ENCODE data around the gene CD164.

The CD164 gene

GRCh38 chr6:109363753-109364152 is 18.5 kb downstream of the CD164 start:
- TF ChIP-seq, protein P1, sequence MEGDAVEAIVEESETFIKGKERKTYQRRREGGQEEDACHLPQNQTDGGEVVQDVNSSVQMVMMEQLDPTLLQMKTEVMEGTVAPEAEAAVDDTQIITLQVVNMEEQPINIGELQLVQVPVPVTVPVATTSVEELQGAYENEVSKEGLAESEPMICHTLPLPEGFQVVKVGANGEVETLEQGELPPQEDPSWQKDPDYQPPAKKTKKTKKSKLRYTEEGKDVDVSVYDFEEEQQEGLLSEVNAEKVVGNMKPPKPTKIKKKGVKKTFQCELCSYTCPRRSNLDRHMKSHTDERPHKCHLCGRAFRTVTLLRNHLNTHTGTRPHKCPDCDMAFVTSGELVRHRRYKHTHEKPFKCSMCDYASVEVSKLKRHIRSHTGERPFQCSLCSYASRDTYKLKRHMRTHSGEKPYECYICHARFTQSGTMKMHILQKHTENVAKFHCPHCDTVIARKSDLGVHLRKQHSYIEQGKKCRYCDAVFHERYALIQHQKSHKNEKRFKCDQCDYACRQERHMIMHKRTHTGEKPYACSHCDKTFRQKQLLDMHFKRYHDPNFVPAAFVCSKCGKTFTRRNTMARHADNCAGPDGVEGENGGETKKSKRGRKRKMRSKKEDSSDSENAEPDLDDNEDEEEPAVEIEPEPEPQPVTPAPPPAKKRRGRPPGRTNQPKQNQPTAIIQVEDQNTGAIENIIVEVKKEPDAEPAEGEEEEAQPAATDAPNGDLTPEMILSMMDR (IDR thresholded peaks at IDR 0.05) = no peak
- no peaks in the 10 kb centered on the region for H3K9me3 ChIP-seq (ENCODE audit: control insufficient read depth, low read length)
- no peak overlapping the region for H2AFZ ChIP-seq
- no peak overlapping the region for H3K9ac ChIP-seq
- H3K4me1 ChIP-seq = peaks cover 6% of the 10 kb centered on the region
- no peak overlapping the region for H3K4me3 ChIP-seq (ENCODE audit: low read depth, low read length)
- H3K4me2 ChIP-seq (ENCODE audit: low read length) = no peak overlapping the region
- H3K27ac ChIP-seq = no peak overlapping the region
- H3K36me3 ChIP-seq (ENCODE audit: control insufficient read depth, insufficient read depth, low read length) = no peaks in the 10 kb centered on the region
- peaks cover 11% of the 10 kb centered on the region for H3K79me2 ChIP-seq
- no peaks in the 10 kb centered on the region for H3K27me3 ChIP-seq (ENCODE audit: control insufficient read depth, insufficient read depth, low read length)

GRCh38 chr6:109362102-109362884 is 20.0 kb downstream of the CD164 start:
- Histone ChIP-seq H3K9me3 (ENCODE audit: control insufficient read depth, low read length) (no peaks in the 10 kb centered on the region), H3K27ac (no peak overlapping the region), H3K79me2 (peaks cover 11% of the 10 kb centered on the region), H3K4me1 (peaks cover 6% of the 10 kb centered on the region), H3K4me2 (ENCODE audit: low read length) (no peak overlapping the region), H3K4me3 (ENCODE audit: low read depth, low read length) (no peak overlapping the region), H3K27me3 (ENCODE audit: control insufficient read depth, insufficient read depth, low read length) (no peaks in the 10 kb centered on the region), H3K9ac (no peak overlapping the region), H2AFZ (no peak overlapping the region), H3K36me3 (ENCODE audit: control insufficient read depth, insufficient read depth, low read length) (no peaks in the 10 kb centered on the region)
- TF ChIP-seq, protein P1 (IDR thresholded peaks at IDR 0.05) = no peak

DNA sequence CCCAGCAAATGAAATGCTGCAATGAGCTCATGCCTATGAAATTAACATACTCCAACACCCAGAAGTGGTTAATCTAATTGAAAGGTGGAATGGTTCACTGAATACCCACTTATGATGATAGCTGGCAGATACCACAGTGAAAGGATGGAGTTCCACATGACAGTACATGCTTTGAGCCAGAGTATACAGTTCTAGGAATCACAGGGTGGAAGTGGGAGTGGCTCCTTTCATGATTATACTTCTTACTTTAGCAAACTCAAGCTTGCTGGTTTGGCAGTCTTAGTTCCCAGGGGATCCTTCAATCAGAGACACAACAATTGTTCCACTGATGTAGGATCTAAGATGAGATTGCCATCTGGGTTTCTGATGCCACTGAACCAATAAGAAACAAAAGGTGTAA is 21.5 kb downstream of the CD164 start:
- no peaks in the 10 kb centered on the region for H3K36me3 ChIP-seq (ENCODE audit: control insufficient read depth, insufficient read depth, low read length)
- H3K9ac ChIP-seq = no peak overlapping the region

GRCh38 chr6:109360281-109360680 is 22.0 kb downstream of the CD164 start:
- Histone ChIP-seq H3K4me3 (ENCODE audit: low read depth, low read length) (no peak overlapping the region), H3K4me1 (peaks cover 6% of the 10 kb centered on the region), H3K36me3 (ENCODE audit: control insufficient read depth, insufficient read depth, low read length) (no peaks in the 10 kb centered on the region), H2AFZ (no peak overlapping the region), H3K79me2 (peaks cover 9% of the 10 kb centered on the region), H3K27me3 (ENCODE audit: control insufficient read depth, insufficient read depth, low read length) (no peaks in the 10 kb centered on the region), H3K9me3 (ENCODE audit: control insufficient read depth, low read length) (no peaks in the 10 kb centered on the region), H3K27ac (no peak overlapping the region), H3K9ac (no peak overlapping the region), H3K4me2 (ENCODE audit: low read length) (no peak overlapping the region)
- TF ChIP-seq, protein P1 (IDR thresholded peaks at IDR 0.05) = no peak

More for the DNA sequence above, 21.5 kb downstream of the CD164 start:
- peak overlapping the region; percentile 20 for H3K4me2 ChIP-seq (ENCODE audit: low read length)
- H2AFZ ChIP-seq = no peak overlapping the region
- peaks cover 11% of the 10 kb centered on the region for H3K79me2 ChIP-seq
- no peaks in the 10 kb centered on the region for H3K9me3 ChIP-seq (ENCODE audit: control insufficient read depth, low read length)
- H3K27ac ChIP-seq = no peak overlapping the region
- no peaks in the 10 kb centered on the region for H3K27me3 ChIP-seq (ENCODE audit: control insufficient read depth, insufficient read depth, low read length)
- peaks cover 6% of the 10 kb centered on the region for H3K4me1 ChIP-seq
- TF ChIP-seq, protein P1 (IDR thresholded peaks at IDR 0.05) = no peak
- no peak overlapping the region for H3K4me3 ChIP-seq (ENCODE audit: low read depth, low read length)

GRCh38 chr6:109359248-109359647 is 23.0 kb downstream of the CD164 start:
- H3K27me3 ChIP-seq (ENCODE audit: control insufficient read depth, insufficient read depth, low read length) = no peaks in the 10 kb centered on the region
- no peak overlapping the region for H2AFZ ChIP-seq
- H3K9ac ChIP-seq = no peak overlapping the region
- no peak overlapping the region for H3K4me2 ChIP-seq (ENCODE audit: low read length)
- H3K9me3 ChIP-seq (ENCODE audit: control insufficient read depth, low read length) = no peaks in the 10 kb centered on the region
- H3K4me3 ChIP-seq (ENCODE audit: low read depth, low read length) = no peak overlapping the region
- H3K27ac ChIP-seq = no peak overlapping the region
- no peaks in the 10 kb centered on the region for H3K36me3 ChIP-seq (ENCODE audit: control insufficient read depth, insufficient read depth, low read length)
- peaks cover 6% of the 10 kb centered on the region for H3K4me1 ChIP-seq
- H3K79me2 ChIP-seq = peaks cover 7% of the 10 kb centered on the region
- TF ChIP-seq, protein P1 (IDR thresholded peaks at IDR 0.05) = no peak

Measured in parathyroid adenoma (tissue), 2 donors.